ENCODE data around the gene CNNM3.

Gene CNNM3

DNA sequence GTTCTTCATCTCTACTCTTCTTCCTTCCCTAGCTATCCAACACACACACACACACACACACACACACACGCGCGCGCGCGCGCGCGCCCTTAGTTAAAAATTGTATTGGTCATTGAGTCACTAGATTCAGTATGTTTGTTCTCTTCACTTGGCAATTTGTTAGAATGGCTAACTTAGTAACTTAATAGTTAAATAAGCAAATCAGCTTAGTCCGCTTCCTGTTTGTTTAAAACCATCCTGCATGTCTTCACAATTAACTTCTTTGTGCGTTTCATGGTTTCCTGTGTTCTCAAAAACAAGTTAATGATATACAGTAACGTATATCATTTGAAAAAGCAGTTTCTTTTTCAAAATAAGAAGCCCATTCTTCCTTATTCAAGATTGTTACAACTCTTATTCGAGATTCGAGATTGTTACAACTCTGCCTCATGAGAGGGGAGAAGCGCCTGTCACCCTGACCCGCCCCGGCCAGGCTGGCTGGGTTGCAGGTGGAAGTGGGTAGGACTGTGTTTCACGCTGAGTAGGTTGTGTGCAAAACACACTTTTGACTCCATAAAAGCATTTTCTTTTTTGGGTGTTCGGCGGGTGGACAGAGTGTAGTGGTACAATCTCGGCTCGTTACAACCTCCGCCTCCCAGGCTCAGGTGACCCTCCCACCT, 9.5 kb upstream of the CNNM3 start:
- DNase-seq, result no peak
- TF ChIP-seq GATA1 (IDR thresholded peaks at IDR 0.05; ENCODE audit: low read depth, low read length), result no peak
- TF ChIP-seq POLR2A (IDR thresholded peaks at IDR 0.05; ENCODE audit: low read length), result no peak

DNA sequence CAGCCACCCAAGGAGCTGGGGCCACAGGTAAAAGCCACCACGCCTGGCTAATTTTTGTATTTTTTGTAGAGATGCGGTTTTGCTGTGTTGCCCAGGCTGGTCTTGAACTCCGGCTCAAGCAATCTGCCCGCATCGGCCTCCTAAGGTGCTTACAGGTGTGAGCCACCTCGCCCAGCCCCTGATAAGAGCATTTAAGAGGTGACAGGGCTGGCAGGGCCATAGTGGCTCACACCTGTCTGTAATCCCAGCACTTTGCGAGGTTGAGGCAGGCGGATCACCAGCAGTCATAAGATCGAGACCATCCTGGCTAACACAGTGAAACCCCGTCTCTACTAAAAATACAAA, 9.0 kb upstream of the CNNM3 start:
- no peak for DNase-seq

DNA sequence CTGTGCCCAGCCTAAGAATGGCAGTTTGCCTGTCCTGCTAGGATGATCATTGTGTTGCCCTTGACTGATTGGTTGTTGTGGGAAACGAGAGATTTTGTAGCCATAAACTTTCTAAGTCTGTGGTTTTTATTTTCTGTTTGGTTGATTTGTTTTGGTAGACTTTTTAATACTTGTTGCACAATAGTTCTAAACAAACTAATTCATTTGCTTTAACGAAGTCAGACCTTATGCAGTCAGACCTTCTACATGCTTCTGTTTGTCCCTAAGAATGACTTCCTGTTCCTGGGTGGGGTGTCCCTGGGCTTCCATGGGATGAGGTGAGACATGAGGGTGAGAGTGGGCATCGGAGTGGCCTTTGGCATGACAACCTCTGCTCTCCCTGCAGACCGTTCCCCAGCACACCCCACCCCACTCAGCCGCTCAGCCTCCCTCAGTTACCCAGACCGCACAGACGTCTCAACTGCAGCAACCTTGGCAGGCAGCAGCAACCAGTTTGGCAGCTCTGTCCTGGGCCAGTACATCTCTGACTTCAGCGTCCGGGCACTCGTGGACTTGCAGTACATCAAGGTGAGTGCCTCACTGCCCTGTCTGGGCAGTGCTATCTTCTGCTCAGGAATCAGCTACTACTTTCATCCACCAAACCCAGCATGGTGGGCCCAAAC, 7.8 kb upstream of the CNNM3 start:
- DNase-seq, result no peak
- TF ChIP-seq GATA1 (IDR thresholded peaks at IDR 0.05; ENCODE audit: low read depth, low read length) (no peak), POLR2A (IDR thresholded peaks at IDR 0.05; ENCODE audit: low read length) (no peak)

More for the DNA sequence above, 9.0 kb upstream of the CNNM3 start:
- TF ChIP-seq POLR2A (IDR thresholded peaks at IDR 0.05; ENCODE audit: low read length) (no peak), GATA1 (IDR thresholded peaks at IDR 0.05; ENCODE audit: low read depth, low read length) (no peak)

DNA sequence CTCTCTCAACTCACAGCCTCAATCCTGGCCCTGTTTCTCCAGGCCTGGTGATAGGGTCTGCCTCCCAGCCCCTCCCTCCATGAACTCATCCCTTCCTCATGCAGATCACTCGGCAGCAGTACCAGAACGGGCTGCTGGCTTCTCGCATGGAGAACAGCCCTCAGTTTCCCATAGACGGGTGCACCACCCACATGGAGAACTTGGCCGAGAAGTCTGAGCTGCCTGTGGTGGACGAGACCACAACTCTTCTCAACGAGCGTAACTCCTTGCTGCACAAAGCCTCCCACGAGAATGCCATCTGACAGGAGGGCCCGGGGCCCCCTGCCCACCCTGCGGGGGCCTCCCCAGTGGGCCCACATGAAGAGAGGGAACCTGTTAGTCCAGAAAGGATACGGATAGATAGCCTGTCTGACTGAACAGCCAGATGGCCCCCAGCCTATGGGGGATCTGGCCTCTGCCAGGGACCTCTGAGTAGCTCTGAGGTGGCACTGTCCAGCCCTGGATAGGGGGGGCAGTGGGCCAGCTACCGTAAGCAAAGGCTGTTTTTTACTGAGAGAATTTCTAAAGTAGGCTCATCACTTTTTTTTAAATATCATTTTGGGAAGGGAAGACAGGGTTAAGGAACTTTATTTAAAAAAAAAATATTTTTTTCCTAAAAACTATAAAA, 6.7 kb upstream of the CNNM3 start:
- TF ChIP-seq POLR2A (IDR thresholded peaks at IDR 0.05; ENCODE audit: low read length) (no peak), GATA1 (IDR thresholded peaks at IDR 0.05; ENCODE audit: low read depth, low read length) (no peak)
- DNase-seq, result no peak

DNA sequence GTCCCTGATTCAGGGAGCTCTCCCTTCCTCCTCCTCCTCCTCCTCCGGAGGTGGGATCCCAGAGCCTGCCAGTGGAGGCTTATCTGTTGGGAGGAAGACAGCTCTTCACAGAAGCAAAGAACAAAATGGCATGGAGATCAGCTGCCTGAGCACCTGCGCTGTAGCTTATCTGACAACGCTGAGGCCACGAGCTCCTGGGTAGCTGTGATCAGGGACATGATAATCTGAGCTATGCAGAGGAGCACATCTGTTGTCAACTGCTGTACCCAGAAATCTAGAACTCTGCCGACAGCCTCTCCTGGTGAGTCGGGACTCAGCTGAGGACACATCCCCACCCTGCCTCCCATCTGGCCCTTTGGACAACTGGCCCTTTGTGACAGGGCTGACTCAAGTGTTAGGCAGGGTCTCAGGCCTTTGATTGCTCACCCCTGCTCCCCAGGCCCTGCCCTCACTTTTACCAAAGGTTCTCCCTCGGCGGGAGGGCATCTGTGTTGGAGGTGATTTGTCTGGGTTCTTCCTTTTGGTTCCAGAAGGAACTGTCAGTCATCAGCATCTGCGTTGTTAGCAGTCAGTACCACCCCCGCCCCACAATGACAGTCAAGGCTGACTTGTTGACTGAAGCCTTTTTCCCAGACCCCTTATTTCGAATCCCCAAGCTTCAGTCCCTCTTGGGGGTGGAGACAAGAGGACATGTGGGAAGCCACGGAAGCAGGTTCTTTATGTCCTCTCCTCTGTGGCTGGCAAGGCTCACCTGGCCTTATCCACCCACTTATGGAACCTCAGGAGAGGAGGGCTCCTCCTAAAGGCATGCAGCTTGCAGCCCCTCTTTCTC, 5.9 kb upstream of the CNNM3 start:
- peak in 1 of 2 experiments; percentile 81 for DNase-seq
- TF ChIP-seq GATA1 (IDR thresholded peaks at IDR 0.05; ENCODE audit: low read depth, low read length) (no peak), POLR2A (IDR thresholded peaks at IDR 0.05; ENCODE audit: low read length) (no peak)

DNA sequence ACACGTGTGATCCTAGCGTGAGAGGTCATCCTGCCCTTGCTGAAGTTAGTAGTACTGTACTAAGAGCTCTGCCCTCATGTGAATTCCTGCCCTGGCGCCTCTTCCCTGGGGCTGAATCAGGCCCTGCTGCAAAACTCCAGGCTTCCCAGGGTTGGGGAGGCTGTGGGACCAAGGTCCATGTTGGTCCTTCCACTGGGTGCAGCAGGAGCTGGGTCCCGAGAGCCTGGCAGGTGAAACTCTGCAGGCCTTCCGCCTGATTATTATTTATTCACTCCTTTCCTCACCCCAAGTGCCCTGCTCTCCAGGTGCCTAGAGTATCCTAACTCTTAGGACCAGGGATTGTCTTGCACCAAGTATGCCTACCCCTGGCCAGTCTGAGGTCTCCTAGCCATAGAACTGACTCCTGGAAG, 5.3 kb upstream of the CNNM3 start:
- TF ChIP-seq POLR2A (IDR thresholded peaks at IDR 0.05; ENCODE audit: low read length) (no peak), GATA1 (IDR thresholded peaks at IDR 0.05; ENCODE audit: low read depth, low read length) (no peak)
- no peak for DNase-seq

DNA sequence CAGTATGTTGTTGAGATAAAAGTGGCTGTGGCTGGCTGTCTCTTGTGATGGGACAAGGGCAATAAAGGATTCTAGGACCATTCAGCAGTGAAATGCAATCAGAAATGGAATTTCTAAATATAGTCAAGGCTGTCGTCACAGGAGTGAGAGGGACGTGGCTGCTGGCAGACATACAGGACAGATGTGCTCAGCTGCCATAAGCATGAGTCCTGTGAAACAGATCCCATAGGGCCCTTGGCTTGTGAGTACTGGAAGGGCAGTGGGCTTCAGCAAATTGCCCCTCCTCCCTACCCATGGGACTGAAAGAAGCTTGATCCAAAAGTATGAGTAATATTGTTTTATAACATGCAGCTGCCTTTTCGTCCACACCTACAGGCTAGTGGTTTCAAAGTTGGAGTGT, 4.2 kb upstream of the CNNM3 start:
- TF ChIP-seq POLR2A (IDR thresholded peaks at IDR 0.05; ENCODE audit: low read length) (no peak), GATA1 (IDR thresholded peaks at IDR 0.05; ENCODE audit: low read depth, low read length) (no peak)
- DNase-seq, result no peak

DNA sequence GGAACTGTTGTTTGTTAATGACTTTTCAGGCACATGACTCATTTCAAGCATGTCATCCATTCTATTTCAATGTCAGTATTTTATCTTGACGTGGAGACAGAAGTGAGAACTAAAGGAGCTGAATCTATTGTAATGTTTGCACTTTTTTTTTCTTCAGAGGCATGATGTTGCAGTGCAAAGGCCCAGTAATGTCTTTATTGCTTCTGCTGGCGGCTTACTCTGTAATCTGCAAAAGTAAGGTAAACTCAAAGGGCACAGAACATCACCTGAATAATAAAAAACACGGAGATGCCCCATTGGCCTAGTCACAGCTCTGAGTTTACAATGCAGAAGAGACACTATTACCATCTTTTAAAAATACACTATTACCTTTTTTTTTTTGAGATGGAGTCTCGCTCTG, 2.4 kb upstream of the CNNM3 start:
- no peak for TF ChIP-seq POLR2A (IDR thresholded peaks at IDR 0.05; ENCODE audit: low read length)
- TF ChIP-seq GATA1 (IDR thresholded peaks at IDR 0.05; ENCODE audit: low read depth, low read length), result no peak
- no peak for DNase-seq

DNA sequence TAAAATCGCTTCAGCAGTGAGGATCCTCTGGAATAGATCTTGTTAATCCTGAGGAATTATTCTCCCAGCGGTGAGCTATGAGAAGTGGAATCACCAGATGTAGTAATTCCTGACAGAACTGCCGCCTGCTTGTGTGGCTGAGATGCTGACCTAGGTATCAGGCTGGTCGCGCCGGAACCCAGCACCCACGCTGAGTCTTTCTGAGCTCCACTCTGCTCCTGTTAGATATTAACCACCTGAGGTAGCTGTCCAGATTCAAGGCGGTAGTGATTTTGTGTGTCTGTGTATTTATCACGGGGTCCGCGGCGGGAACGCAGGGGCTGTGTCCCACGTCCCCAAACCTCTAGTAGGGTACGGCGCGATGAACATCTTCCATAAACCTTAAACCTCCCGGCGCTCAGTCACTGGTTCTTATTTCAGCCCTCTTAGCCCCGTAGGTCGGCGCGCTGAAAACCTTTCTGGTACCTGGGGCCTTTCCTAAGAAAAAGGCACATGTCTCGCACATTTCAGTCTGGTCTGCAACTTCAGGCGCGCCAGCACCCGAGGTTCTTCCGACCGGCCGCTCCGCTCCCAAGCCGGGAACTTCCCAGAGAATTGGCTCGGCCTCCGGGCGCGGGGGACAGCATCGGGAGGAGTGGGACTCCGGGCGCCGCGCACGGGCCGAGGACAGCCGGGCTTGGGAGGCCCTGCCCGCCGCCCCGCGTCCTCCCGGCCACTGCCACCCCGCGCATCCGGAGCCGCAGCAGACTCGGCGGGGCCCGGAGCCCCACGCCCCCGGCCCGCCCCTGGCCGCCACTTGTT, 542 bp upstream of the CNNM3 start:
- DNase-seq, result peak in 1 of 2 experiments; percentile 64
- TF ChIP-seq GATA1 (IDR thresholded peaks at IDR 0.05; ENCODE audit: low read depth, low read length), result no peak
- TF ChIP-seq POLR2A (IDR thresholded peaks at IDR 0.05; ENCODE audit: low read length), result no peak

DNA sequence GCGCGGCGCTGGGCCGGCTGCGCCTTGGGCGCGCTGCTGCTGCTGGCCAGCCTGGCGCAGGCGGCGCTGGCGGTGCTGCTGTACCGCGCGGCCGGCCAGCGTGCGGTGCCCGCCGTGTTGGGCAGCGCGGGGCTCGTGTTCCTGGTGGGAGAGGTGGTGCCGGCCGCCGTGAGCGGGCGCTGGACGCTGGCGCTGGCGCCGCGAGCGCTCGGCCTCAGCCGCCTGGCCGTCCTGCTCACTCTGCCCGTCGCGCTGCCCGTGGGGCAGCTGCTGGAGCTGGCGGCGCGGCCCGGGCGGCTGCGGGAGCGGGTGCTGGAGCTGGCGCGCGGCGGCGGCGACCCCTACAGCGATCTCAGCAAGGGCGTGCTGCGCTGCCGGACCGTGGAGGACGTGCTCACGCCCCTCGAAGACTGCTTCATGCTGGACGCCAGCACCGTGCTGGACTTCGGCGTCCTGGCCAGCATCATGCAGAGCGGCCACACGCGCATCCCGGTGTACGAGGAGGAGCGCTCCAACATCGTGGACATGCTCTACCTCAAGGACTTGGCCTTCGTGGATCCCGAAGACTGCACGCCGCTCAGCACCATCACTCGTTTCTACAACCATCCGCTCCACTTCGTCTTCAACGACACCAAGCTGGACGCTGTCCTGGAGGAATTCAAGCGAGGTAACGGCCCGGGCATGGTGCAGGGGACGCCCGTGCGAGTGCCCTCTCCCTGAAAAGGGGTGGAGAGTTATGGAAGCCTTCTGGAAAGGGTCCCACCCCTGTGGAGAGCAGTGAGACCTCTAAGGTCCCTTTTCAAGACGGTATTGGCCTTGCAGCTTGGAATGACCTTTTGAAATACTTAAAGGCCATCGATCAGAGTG, 1.0 kb downstream of the CNNM3 start:
- no peak for TF ChIP-seq GATA1 (IDR thresholded peaks at IDR 0.05; ENCODE audit: low read depth, low read length)
- no peak for TF ChIP-seq POLR2A (IDR thresholded peaks at IDR 0.05; ENCODE audit: low read length)
- peak; percentile 61 to 68 for DNase-seq

DNA sequence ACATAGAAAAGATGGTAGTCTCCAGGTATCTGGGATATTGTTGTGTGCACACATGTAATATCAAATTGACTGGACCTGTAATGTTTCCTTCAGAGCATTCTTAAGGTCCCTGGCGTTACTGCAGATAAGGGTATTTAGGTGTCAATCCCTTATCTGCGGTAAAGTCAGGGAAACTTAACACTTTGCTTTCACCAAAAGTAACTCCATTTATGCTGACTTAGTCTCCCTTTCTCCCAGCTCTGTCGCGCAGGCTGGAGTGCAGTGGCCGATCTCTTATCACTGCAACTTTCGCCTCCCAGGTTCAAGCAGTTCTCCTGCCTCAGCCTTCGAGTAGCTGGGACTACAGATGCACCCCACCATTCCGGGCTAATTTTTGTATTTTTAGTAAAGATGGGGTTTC, 1.8 kb downstream of the CNNM3 start:
- peak; percentile 23 to 41 for DNase-seq
- TF ChIP-seq GATA1 (IDR thresholded peaks at IDR 0.05; ENCODE audit: low read depth, low read length) (no peak), POLR2A (IDR thresholded peaks at IDR 0.05; ENCODE audit: low read length) (no peak)

DNA sequence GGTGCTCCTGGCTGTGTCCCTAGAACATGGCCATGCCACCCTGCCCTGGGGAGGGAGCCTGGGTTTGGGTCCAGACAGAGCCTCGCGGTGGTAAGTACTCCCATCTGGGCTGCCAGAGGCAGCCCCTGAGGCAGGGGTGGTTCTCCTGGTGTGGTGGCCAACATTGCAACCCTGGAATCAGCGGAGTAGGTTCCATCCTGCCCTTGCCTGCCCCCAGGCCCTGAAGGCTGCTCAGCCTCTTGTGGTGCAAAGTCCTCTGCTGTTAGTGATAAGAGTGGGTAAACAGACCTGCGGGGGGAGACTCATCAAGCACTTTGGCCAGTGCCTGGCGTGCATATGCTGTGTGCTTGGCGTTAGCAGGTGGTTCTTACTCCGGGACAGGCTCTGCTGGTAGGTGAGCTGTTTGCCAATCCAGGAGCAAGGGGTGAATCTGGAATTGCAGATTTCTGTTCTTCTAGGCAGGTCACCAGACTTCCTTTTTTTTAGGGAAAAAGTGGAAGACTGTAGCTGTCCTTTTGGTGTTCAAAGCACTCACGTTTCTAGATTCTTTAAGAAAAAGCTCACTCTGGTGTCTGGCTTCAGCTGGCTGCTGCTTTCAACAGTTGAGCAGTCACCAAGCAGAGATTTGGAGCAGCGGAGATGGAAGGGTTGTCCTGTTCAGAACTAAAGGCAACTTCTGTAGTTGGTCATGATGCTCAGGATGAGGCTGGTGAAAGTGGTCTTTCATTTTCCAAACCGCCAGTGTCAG, 3.2 kb downstream of the CNNM3 start:
- no peak for TF ChIP-seq GATA1 (IDR thresholded peaks at IDR 0.05; ENCODE audit: low read depth, low read length)
- DNase-seq, result peak; percentile 73 to 78
